Neural progenitor cell (in vitro differentiated cells): ENCODE measurements around the gene ASB9. TPM values are rescaled to one million over a fixed set of nuclear protein-coding genes. Genes with fewer than 3 reads are reported as not detected.
"Not testable (repeated sequence)": the region's sequence is repeated elsewhere in the genome, so short reads cannot be mapped to it uniquely, and the experiment has no call there.

ENCODE experiments used
- DNase-seq: peaks from one replicate; pipeline ENCODE4 v3.0.0-alpha.2; 2016; ENCODE audit warnings: low spot score
- H2AFZ ChIP-seq: fragments of 200-600 bp; sonication (generic); replicated peaks from 2 replicates; pipeline ENCODE4 v1.6.1; 2016; ENCODE audit warnings: antibody characterized with exemption
- H3F3A ChIP-seq: fragments of 200-600 bp; sonication (generic); 2 replicates; pipeline ENCODE4 v1.6.1; 2016; ENCODE audit warnings: antibody characterized with exemption, low read depth
- H3K27ac ChIP-seq: fragments of 200-600 bp; sonication (generic); 2 replicates; pipeline ENCODE4 v1.5.1; 2016; ENCODE audit warnings: mild to moderate bottlenecking
- H3K27me3 ChIP-seq: fragments of 200-600 bp; sonication (generic); 2 replicates; pipeline ENCODE4 v1.6.1; 2016; ENCODE audit warnings: mild to moderate bottlenecking, moderate library complexity
- H3K36me3 ChIP-seq: fragments of 200-600 bp; sonication (generic); 2 replicates; pipeline ENCODE4 v1.5.1; 2016
- H3K4me1 ChIP-seq: fragments of 200-600 bp; sonication (generic); 2 replicates; pipeline ENCODE4 v1.6.1; 2016; ENCODE audit warnings: mixed run types
- H3K4me2 ChIP-seq: fragments of 200-600 bp; sonication (generic); 2 replicates; pipeline ENCODE4 v1.6.1; 2016
- H3K4me3 ChIP-seq: fragments of 200-600 bp; sonication (generic); 2 replicates; pipeline ENCODE4 v1.5.1; 2016
- H3K79me2 ChIP-seq: fragments of 200-600 bp; sonication (generic); 2 replicates; pipeline ENCODE4 v1.6.1; 2016; ENCODE audit warnings: low read depth
- H3K9ac ChIP-seq: fragments of 200-600 bp; sonication (generic); 2 replicates; pipeline ENCODE4 v1.6.1; 2016
- H3K9me3 ChIP-seq: fragments of 200-600 bp; sonication (generic); 2 replicates; pipeline ENCODE4 v1.5.1; 2016; ENCODE audit warnings: low read depth
- H4K20me1 ChIP-seq: fragments of 200-600 bp; sonication (generic); 2 replicates; pipeline ENCODE4 v1.6.1; 2016; ENCODE audit warnings: low read depth
- H3K27ac Mint-ChIP-seq: 3 replicates; pipeline ENCODE4 v1.8.0; 2021; ENCODE audit warnings: mixed read lengths
- H3K27me3 Mint-ChIP-seq: 2 replicates; pipeline ENCODE4 v1.8.0; 2022; ENCODE audit warnings: low read depth, mild to moderate bottlenecking, inconsistent platforms, moderate library complexity, mixed read lengths; ENCODE audit not compliant: insufficient read depth
- H3K36me3 Mint-ChIP-seq: 3 replicates; pipeline ENCODE4 v1.8.0; 2021; ENCODE audit warnings: mixed read lengths
- H3K4me1 Mint-ChIP-seq: 3 replicates; pipeline ENCODE4 v1.8.0; 2021; ENCODE audit warnings: mixed read lengths
- H3K4me3 Mint-ChIP-seq: 3 replicates; pipeline ENCODE4 v1.8.0; 2021; ENCODE audit warnings: mild to moderate bottlenecking, moderate library complexity, mixed read lengths
- H3K9me3 Mint-ChIP-seq: 3 replicates; pipeline ENCODE4 v1.8.0; 2020; ENCODE audit warnings: mixed read lengths
- CTCF ChIP-seq: fragments of 200-600 bp; sonication (generic); IDR thresholded peaks from 2 replicates; pipeline ENCODE4 v1.5.1; 2017; ENCODE audit warnings: antibody characterized with exemption, mild to moderate bottlenecking
- EZH2 ChIP-seq: fragments of 200-600 bp; sonication (generic); IDR thresholded peaks from 2 replicates; pipeline ENCODE4 v1.6.1; 2017; ENCODE audit warnings: antibody characterized with exemption, mild to moderate bottlenecking, moderate library complexity
- EZH2phosphoT487 ChIP-seq: fragments of 200-600 bp; sonication (generic); IDR thresholded peaks from 2 replicates; pipeline ENCODE4 v1.6.1; 2017; ENCODE audit warnings: antibody characterized with exemption
- total RNA-seq: library from RNA; depleted of rRNA; stranded (reverse); fragments of >200 nt; gene quantifications from 2 replicates; pipeline ENCODE4 v1.2.3, GENCODE V29; 2015; ENCODE audit warnings: low replicate concordance

ASB9 gene
- total RNA-seq, 1 donor from 2014 or later: 1.1 TPM

GRCh38 chrX:15311119-15311518 is 41.2 kb upstream of the ASB9 start:
- no peaks in the 10 kb centered on the region for H3K9me3 ChIP-seq
- H2AFZ ChIP-seq: no peak overlapping the region
- Mint-ChIP-seq H3K27me3 (no peaks in the 10 kb centered on the region), H3K4me1 (no peaks in the 10 kb centered on the region), H3K36me3 (no peaks in the 10 kb centered on the region), H3K9me3 (no peaks in the 10 kb centered on the region), H3K4me3 (no peak overlapping the region), H3K27ac (no peak overlapping the region)
- no peaks in the 10 kb centered on the region for H3F3A ChIP-seq
- H3K4me3 ChIP-seq: no peak overlapping the region
- H3K36me3 ChIP-seq: no peaks in the 10 kb centered on the region
- H3K27me3 ChIP-seq: no peaks in the 10 kb centered on the region
- no peak overlapping the region for H3K9ac ChIP-seq
- H3K4me1 ChIP-seq: no peaks in the 10 kb centered on the region
- H3K27ac ChIP-seq: no peak overlapping the region
- no peak for DNase-seq
- no peak overlapping the region for H3K4me2 ChIP-seq
- TF ChIP-seq CTCF (no peak), EZH2 (no peak), EZH2phosphoT487 (no peak)
- H4K20me1 ChIP-seq: no peaks in the 10 kb centered on the region
- no peaks in the 10 kb centered on the region for H3K79me2 ChIP-seq

DNA sequence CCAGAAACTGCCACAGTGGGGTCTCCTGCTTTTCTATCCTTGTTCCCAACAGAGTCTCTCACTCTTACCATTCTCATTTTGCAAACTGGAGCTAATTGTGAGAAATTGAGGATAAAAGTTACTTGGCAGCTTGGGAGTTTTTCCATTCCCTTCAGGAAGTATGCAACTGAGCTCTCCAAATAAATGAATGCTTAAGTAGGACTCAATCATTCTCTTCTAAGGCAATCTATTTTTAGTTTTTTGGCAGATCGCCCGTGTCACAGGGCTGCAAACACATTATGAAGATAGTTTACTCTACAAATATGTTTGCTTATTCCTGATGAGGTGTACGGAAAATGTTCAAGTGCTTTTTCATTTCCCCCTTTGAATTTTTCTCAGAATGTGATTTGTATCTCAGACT is 40.2 kb upstream of the ASB9 start:
- H3K36me3 Mint-ChIP-seq: no peaks in the 10 kb centered on the region
- Histone ChIP-seq H3K79me2 (no peaks in the 10 kb centered on the region), H3K9me3 (no peaks in the 10 kb centered on the region), H3K27ac (no peak overlapping the region), H4K20me1 (no peaks in the 10 kb centered on the region), H3F3A (no peaks in the 10 kb centered on the region), H3K4me3 (no peak overlapping the region), H3K4me2 (no peak overlapping the region), H2AFZ (no peak overlapping the region), H3K4me1 (no peaks in the 10 kb centered on the region), H3K27me3 (no peaks in the 10 kb centered on the region), H3K9ac (no peak overlapping the region), H3K36me3 (no peaks in the 10 kb centered on the region)
- DNase-seq: no peak
- H3K4me1 Mint-ChIP-seq: no peaks in the 10 kb centered on the region
- TF ChIP-seq CTCF: no peak
- TF ChIP-seq EZH2phosphoT487: no peak
- no peak for TF ChIP-seq EZH2
- no peak overlapping the region for H3K4me3 Mint-ChIP-seq
- no peaks in the 10 kb centered on the region for H3K27me3 Mint-ChIP-seq
- H3K27ac Mint-ChIP-seq: no peak overlapping the region
- H3K9me3 Mint-ChIP-seq: no peaks in the 10 kb centered on the region

DNA sequence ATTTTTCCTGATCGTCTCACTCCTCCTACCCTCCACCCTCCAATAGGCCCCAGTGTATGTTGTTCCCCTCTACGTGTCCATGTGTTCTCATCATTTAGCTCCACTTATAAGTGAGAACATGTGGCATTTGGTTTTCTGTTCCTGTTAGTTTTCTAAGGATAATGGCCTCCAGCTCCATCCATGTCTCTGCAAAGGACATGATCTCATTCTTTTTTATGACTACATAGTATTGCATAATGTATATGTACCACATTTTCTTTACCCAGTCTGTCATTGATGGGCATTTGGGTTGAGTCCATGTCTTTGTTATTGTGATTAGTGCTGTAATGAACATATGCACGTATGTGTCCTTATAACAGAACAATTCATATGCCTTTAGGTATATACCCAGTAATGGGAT is 36.0 kb upstream of the ASB9 start:
- not testable (repeated sequence) for H3K36me3 Mint-ChIP-seq

DNA sequence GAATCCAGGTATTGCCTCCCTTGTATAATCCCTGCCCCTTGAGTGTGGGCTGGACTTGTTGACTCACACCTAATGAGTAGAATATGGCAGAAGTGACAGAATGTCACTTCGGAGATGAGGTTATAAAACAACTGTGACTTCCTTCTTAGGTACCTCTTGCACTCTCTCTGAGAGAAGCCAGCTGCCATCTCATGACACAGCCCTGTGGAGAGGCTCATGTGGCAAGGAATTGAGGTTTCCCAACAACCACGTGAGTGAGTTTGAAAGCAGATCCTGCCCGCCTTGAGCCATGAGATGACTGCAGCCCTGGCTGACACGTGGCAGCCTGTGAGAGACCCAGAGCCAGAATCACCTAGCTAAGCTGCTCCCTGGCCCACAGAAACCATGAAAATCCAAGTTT is 32.0 kb upstream of the ASB9 start:
- Mint-ChIP-seq H3K27me3 (peaks cover 3% of the 10 kb centered on the region), H3K9me3 (no peaks in the 10 kb centered on the region), H3K4me1 (no peaks in the 10 kb centered on the region)

More for the DNA sequence above, 36.0 kb upstream of the ASB9 start:
- not testable (repeated sequence) for H3K36me3 ChIP-seq, H2AFZ ChIP-seq, H3F3A ChIP-seq, H3K4me1 ChIP-seq, H3K79me2 ChIP-seq, H3K9me3 Mint-ChIP-seq, H3K4me3 Mint-ChIP-seq, H3K4me2 ChIP-seq, H3K27me3 Mint-ChIP-seq, H3K27me3 ChIP-seq, DNase-seq, H3K9ac ChIP-seq, H3K4me1 Mint-ChIP-seq, H3K27ac Mint-ChIP-seq, H3K27ac ChIP-seq, H3K9me3 ChIP-seq, H4K20me1 ChIP-seq, H3K4me3 ChIP-seq

More for the DNA sequence above, 32.0 kb upstream of the ASB9 start:
- Histone ChIP-seq H3F3A (no peaks in the 10 kb centered on the region), H3K9ac (no peak overlapping the region), H3K4me3 (no peak overlapping the region), H3K27ac (no peak overlapping the region), H3K9me3 (no peaks in the 10 kb centered on the region), H3K4me2 (no peak overlapping the region), H3K36me3 (no peaks in the 10 kb centered on the region), H2AFZ (no peak overlapping the region), H3K4me1 (no peaks in the 10 kb centered on the region), H3K27me3 (no peaks in the 10 kb centered on the region), H3K79me2 (no peaks in the 10 kb centered on the region), H4K20me1 (no peaks in the 10 kb centered on the region)
- Mint-ChIP-seq H3K36me3 (no peaks in the 10 kb centered on the region), H3K4me3 (no peak overlapping the region), H3K27ac (no peak overlapping the region)
- DNase-seq: no peak
- no peak for TF ChIP-seq EZH2
- no peak for TF ChIP-seq CTCF
- no peak for TF ChIP-seq EZH2phosphoT487
